NCI-H345 (cell line): ENCODE results near the gene MAP6.

Experiments used
- DNase-seq: peaks from one replicate; lab custom pipeline; 2025; lab: John Stamatoyannopoulos, UW

The MAP6 gene

GRCh38 chr11:75548595-75549272 lies 120.1 kb downstream of the MAP6 start:
- DNase-seq, result no peak

GRCh38 chr11:75547617-75548058 lies 121.2 kb downstream of the MAP6 start:
- DNase-seq, result peak; percentile 40

GRCh38 chr11:75547177-75547576 lies 121.7 kb downstream of the MAP6 start:
- no peak for DNase-seq

GRCh38 chr11:75543806-75544205 lies 125.0 kb downstream of the MAP6 start:
- DNase-seq, result no peak

GRCh38 chr11:75542088-75542438 lies 126.8 kb downstream of the MAP6 start:
- no peak for DNase-seq

GRCh38 chr11:75541193-75542087 lies 127.4 kb downstream of the MAP6 start:
- DNase-seq, result no peak

GRCh38 chr11:75539459-75540334 lies 129.1 kb downstream of the MAP6 start:
- no peak for DNase-seq

- DNase-seq, result no peak
These were observed 130.5 kb downstream of the MAP6 start for GRCh38 chr11:75538150-75538942.

GRCh38 chr11:75537740-75538139 lies 131.1 kb downstream of the MAP6 start:
- DNase-seq, result no peak
